Left lung (tissue), 10 donors: ENCODE results near the gene GRIK2. TPM values are rescaled to one million over a fixed set of nuclear protein-coding genes. Genes with fewer than 3 reads are reported as not detected.
"Not testable (repeated sequence)": the region's sequence is repeated elsewhere in the genome, so short reads cannot be mapped to it uniquely, and the experiment has no call there.

Source experiments
- ATAC-seq: fragments of 200-7000 bp; cut with Tn5 transposase; one replicate; pipeline ENCODE4 v1.9.1; 2020; ENCODE audit warnings: moderate library complexity
- DNase-seq, 4 donors: peaks; one replicate each; pipeline ENCODE4 v3.0.0-alpha.2; 2013 to 2020
- H3K27ac ChIP-seq, 2 donors: fragments of 200-600 bp; sonication (generic) in 1 of 2; one replicate each; pipeline versions ENCODE4 v1.5.0 to v1.8.0; 2020 to 2021
- H3K27me3 ChIP-seq, 2 donors: fragments of 200-600 bp; sonication (generic) in 1 of 2; one replicate each; pipeline versions ENCODE4 v1.5.0 to v1.8.0; 2020 to 2021
- H3K36me3 ChIP-seq, 2 donors: fragments of 200-600 bp; sonication (generic) in 1 of 2; one replicate each; pipeline versions ENCODE4 v1.5.0 to v1.8.0; 2020 to 2021
- H3K4me1 ChIP-seq, 2 donors: fragments of 200-600 bp; one replicate each; pipeline ENCODE4 v1.8.0; 2021
- H3K4me3 ChIP-seq, 2 donors: fragments of 200-600 bp; sonication (generic) in 1 of 2; one replicate each; pipeline versions ENCODE4 v1.5.0 to v1.8.0; 2020 to 2021; ENCODE audit warnings: mild to moderate bottlenecking in 1 of 2
- H3K9me3 ChIP-seq, 2 donors: fragments of 200-600 bp; sonication (generic) in 1 of 2; one replicate each; pipeline versions ENCODE4 v1.5.0 to v1.8.0; 2020 to 2021
- CTCF ChIP-seq, 2 donors: fragments of 200-600 bp; sonication (generic) in 1 of 2; IDR thresholded peaks; one replicate each; pipeline versions ENCODE4 v1.5.0 to v1.8.0; 2021; ENCODE audit warnings: antibody characterized with exemption in 2 of 2
- intact Hi-C, 2 donors: fragments of 100-400 bp; cut with DNase I; formaldehyde crosslinking; loops; one replicate each; pipeline versions ENCODE4 v1.11.2 to v1.14.2; 2022
- polyA plus RNA-seq, 6 donors: library from polyadenylated mRNA; unstranded; fragments of 120-200 nt; gene quantifications; one replicate each; pipeline ENCODE4 v1.2.1, GENCODE V29; 2013; ENCODE audit not compliant: insufficient read length in 6 of 6
- total RNA-seq, 2 donors: library from RNA; stranded (reverse); fragmentation: NEBNext Ultra II Directional; extraction: Animal tissue kit (Norgen Biotek cat#: 25700); gene quantifications; one replicate each; pipeline ENCODE4 v1.2.1, GENCODE V29; 2021
- donor health status: DM: no; HTN: yes; CAD: no.
- donor health status: DM: no; HTN: no; CAD: no.

GRIK2 gene
- total and polyA plus RNA-seq, 8 donors: 0.24 to 0.98 (median 0.67) TPM

- H3K27ac ChIP-seq: no peak overlapping the region
- ATAC-seq (no peak), DNase-seq (no peak)
- H3K9me3 ChIP-seq: no peaks in the 10 kb centered on the region
- TF ChIP-seq CTCF (IDR thresholded peaks at IDR 0.05): no peak
- H3K27me3 ChIP-seq: no peaks in the 10 kb centered on the region
- H3K4me1 ChIP-seq: no peaks in the 10 kb centered on the region
- no peak overlapping the region for H3K4me3 ChIP-seq
- intact Hi-C loops: no loop called here
- H3K36me3 ChIP-seq: no peaks in the 10 kb centered on the region
These were observed 672.8 kb downstream of the GRIK2 start for GRCh38 chr6:102066301-102066700.

DNA sequence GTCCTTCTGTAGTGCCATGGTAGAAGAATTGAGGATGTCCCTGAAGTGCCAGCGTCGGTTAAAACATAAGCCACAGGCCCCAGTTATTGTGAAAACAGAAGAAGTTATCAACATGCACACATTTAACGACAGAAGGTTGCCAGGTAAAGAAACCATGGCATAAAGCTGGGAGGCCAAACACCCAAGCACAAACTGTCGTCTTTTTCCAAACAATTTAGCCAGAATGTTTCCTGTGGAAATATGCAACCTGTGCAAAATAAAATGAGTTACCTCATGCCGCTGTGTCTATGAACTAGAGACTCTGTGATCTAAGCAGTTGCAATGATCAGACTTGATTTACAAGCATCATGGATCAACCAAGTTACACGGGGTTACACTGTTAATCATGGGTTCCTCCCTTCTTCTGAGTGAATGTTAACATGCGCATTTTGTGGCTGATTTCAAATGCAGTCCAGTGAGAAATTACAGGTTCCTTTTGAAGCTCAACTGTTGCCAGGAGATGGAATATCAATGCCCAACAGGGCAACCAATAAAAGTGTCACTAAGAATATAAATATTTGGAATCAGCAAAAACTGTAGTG is 674.9 kb downstream of the GRIK2 start:
- Histone ChIP-seq H3K36me3 (no peaks in the 10 kb centered on the region), H3K4me3 (no peak overlapping the region), H3K9me3 (no peaks in the 10 kb centered on the region), H3K27ac (no peak overlapping the region), H3K4me1 (no peaks in the 10 kb centered on the region), H3K27me3 (no peaks in the 10 kb centered on the region)
- DNase-seq (no peak), ATAC-seq (no peak)
- intact Hi-C loops: no loop called here
- no peak for TF ChIP-seq CTCF (IDR thresholded peaks at IDR 0.05)

- no peaks in the 10 kb centered on the region for H3K4me1 ChIP-seq
- no peaks in the 10 kb centered on the region for H3K27me3 ChIP-seq
- intact Hi-C loops: no loop called here
- DNase-seq (no peak), ATAC-seq (no peak)
- peaks cover 0 to 3% of the 10 kb centered on the region in 2 donors for H3K9me3 ChIP-seq
- TF ChIP-seq CTCF (IDR thresholded peaks at IDR 0.05): no peak
- no peak overlapping the region for H3K27ac ChIP-seq
- H3K4me3 ChIP-seq: no peak overlapping the region
- no peaks in the 10 kb centered on the region for H3K36me3 ChIP-seq
These were observed 682.0 kb downstream of the GRIK2 start for GRCh38 chr6:102075539-102075938.

DNA sequence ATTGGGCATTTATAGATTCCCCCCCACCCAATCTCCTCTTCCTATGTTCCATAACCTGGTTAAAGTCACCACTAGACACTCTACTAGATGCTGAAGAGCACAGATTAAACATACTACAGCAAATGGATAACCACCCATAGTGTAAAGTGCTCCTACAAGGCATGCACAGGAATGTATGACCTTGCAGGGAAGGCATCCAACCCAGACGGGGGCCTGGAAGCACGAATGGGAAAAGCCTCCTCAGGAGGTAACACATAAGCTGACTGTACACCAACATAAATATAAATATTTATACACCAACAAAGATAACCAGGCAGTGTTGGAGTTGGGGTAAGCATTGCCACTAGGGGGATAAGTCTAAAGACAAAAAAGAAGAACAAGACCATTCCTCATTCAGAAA is 691.7 kb downstream of the GRIK2 start:
- H3K27ac ChIP-seq: no peak overlapping the region
- TF ChIP-seq CTCF (IDR thresholded peaks at IDR 0.05): no peak
- H3K4me1 ChIP-seq: no peaks in the 10 kb centered on the region
- DNase-seq (no peak), ATAC-seq (no peak)
- no peak overlapping the region for H3K4me3 ChIP-seq
- no peaks in the 10 kb centered on the region for H3K36me3 ChIP-seq
- H3K27me3 ChIP-seq: no peaks in the 10 kb centered on the region
- intact Hi-C loops: no loop called here
- no peaks in the 10 kb centered on the region for H3K9me3 ChIP-seq

DNA sequence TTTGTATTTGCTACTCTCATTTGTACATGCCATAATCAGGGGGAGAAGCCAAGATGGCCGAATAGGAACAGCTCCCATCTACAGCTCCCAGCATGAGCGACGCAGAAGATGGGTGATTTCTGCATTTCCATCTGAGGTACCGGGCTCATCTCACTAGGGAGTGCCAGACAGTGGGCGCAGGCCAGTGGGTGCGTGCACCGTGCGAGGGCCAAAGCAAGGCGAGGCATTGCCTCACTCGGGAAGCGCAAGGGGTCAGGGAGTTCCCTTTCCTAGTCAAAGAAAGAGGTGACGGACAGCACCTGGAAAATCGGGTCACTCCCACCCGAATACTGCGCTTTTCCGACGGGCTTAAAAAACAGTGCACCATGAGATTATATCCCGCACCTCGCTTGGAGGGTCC is 694.7 kb downstream of the GRIK2 start:
- H3K4me3 ChIP-seq, H3K36me3 ChIP-seq, H3K9me3 ChIP-seq, ATAC-seq, H3K4me1 ChIP-seq, intact Hi-C loops, H3K27me3 ChIP-seq, DNase-seq, H3K27ac ChIP-seq: not testable (repeated sequence)

GRCh38 chr6:102114402-102114801 is 720.9 kb downstream of the GRIK2 start:
- peak; percentile 56 for ATAC-seq
- TF ChIP-seq CTCF (IDR thresholded peaks at IDR 0.05): no peak
- no peak overlapping the region for H3K4me3 ChIP-seq
- no peaks in the 10 kb centered on the region for H3K27me3 ChIP-seq
- DNase-seq: no peak
- H3K27ac ChIP-seq: no peak overlapping the region
- H3K4me1 ChIP-seq: no peaks in the 10 kb centered on the region
- peaks cover 0 to 2% of the 10 kb centered on the region in 2 donors for H3K9me3 ChIP-seq
- H3K36me3 ChIP-seq: peaks cover 0 to 6% of the 10 kb centered on the region in 2 donors
- intact Hi-C loops: no loop called here
